AG08395 (cell line): ENCODE measurements around the gene EYA3.

Experiments
- DNase-seq: peaks from one replicate; pipeline ENCODE4 v3.0.0; 2012; ENCODE audit warnings: mixed read lengths, low spot score

Gene EYA3

GRCh38 chr1:28070725-28071593 is 17.5 kb downstream of the EYA3 start:
- DNase-seq: no peak

DNA sequence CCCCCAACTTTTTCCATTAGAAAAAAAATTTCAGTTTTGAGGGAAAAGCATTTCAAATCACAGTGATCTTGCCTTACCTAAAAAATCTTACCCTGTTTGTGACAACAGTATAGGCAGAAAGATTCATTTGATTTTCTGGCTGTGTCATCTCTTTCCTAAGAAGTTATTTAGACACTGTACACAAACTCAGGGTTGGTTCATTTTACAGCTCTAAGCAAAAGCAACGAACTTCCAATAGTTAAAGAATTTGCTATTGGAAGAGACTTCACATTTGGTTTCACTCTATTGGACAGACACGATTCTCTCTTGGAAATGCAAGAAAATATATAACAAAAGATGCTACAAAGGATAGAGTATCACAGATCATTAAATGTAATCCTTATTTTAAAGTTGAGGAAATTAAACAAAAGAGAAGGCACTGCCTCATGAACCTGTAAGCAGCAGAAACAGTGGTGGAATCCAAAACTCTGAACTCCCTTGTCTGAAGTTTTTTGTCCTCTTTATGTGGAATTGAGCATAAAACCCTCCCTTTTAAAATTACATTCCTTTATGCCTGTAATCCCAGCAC is 20.8 kb downstream of the EYA3 start:
- DNase-seq: no peak

- no peak for DNase-seq
Measured at GRCh38 chr1:28066393-28067154, 21.8 kb downstream of the EYA3 start.

DNA sequence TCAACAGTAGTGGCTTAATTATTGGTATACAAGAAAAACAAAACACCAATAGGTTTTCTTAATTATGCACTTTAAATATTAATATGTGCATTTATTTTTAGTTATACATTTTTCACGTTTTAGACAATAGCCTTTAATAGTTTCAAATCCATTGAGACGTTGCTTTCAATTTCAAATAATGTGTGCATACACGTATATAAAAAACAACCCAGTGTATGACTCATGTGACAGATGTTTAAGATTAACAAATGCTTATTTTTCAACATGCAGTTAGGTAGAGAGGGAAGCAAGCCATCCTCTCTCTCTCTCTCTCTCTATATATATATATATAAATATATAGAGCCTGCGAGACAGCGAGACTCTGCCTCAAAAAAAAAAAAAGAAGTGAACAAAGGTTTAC is 24.3 kb downstream of the EYA3 start:
- no peak for DNase-seq

DNA sequence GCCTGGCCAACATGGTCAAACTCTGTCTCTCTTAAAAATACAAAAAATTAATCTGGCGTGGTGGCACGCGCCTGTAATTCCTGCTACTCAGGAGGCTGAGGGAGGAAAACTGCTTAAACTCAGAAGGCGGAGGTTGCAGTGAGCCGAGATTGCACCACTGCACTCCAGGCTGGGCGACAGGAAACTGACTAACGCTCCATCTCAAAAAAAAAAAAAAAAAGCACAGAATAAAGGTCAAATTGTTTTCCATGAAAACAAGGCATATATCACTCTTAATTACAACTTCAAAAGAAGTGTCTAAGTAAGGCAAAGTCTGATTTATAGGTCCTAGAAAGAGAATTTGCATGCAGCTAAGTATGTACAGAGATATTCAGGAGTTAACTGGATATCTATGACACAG is 25.6 kb downstream of the EYA3 start:
- DNase-seq: no peak

GRCh38 chr1:28058971-28059878 is 29.2 kb downstream of the EYA3 start:
- DNase-seq: no peak

DNA sequence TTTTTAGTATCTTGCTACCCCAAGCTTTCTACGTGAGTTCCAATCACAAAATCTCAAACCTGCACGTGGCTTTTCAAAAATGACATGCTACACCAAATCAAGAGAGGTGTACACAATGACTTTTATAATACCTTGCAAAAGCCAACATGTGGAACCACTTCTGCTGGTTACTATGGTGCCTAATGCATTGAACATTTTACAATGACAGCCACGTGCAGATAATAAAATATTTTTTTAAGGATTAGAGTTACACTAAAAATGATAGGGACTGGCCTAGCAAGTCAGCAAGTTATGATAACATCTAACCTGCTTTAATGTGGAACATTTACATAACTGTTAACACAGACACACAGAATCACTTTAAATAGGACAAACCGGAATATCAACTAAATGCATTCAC is 30.2 kb downstream of the EYA3 start:
- no peak for DNase-seq

- DNase-seq: no peak
Measured at GRCh38 chr1:28056129-28056925, 32.1 kb downstream of the EYA3 start.

- no peak for DNase-seq
Measured at GRCh38 chr1:28050776-28051175, 37.6 kb downstream of the EYA3 start.

GRCh38 chr1:28046716-28047115 is 41.7 kb downstream of the EYA3 start:
- no peak for DNase-seq

GRCh38 chr1:28045777-28046176 is 42.6 kb downstream of the EYA3 start:
- DNase-seq: no peak

- no peak for DNase-seq
Measured at GRCh38 chr1:28044399-28044798, 44.0 kb downstream of the EYA3 start.

DNA sequence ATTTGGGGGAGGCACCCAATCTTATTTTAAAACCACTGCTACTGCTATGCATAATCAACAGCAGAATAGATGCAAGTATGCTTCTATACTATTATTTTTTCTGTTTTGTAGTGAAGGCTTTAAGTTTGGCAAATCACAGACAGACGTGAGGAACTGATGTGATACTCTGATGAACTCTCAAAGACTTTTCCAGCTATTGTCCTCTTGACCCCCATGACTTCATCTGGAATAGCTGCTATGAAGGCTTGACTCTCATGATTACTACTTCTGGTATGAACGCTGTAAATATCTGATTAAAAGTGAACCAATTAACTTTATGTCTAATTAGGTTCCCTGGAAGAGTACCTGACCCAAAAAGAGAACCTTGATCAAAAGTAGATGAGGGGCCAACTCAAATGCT is 49.1 kb downstream of the EYA3 start:
- DNase-seq: no peak

DNA sequence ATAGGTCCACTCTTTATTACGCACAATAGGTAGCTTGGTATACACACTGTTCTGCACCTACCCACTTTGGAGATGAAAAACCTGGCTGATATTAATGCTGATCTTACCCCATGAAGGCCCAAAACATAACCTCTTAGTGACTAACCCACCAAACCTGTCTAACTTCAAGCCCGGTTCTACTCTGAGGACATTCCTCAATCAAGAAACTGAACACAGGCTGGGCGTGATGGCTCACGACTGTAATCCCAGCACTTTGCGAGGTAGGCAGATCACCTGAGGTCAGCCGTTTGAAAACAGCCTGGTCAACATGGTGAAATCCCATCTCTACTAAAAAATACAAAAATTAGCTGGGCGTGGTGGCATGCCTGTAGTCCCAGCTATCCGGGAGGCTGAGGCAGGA is 50.5 kb downstream of the EYA3 start:
- DNase-seq: no peak

DNA sequence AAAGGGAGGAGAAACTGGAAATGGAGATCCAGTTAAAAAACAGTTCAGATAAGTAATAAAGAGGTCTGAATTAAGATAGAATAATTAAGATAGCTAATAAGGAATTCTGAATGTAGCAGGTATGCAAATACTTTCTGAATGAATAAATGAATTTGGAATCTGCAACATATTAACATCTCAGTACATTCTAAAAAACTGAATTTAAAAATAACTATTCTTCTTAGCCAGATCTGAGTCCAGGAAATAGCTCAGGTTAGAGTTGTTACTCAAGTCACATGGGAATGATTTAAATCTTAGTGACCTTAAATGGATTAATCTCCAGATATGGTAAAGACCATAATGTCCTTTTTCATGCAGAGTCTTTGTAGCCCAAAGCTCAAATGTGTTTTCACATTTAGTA is 51.2 kb downstream of the EYA3 start:
- DNase-seq: no peak

DNA sequence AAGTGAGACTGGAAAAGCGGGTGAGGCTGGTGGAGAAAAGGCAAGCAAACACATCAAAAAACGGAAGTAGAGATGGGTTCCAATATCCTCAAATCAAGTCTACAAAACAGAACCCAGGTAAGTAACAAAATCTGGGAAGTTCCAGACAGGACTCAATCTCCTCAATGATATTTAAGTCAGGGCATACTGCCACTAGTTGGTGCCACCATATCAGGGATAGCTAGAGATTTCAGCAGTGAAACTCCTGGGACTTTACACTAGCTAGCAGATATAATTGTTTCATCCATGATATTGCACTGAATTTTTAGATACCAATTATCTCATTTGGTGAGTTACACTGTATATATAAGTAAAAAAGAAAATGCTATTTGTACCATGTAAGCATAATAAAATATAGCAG is 52.0 kb downstream of the EYA3 start:
- DNase-seq: no peak

GRCh38 chr1:28035420-28035819 is 53.0 kb downstream of the EYA3 start:
- DNase-seq: no peak

- no peak for DNase-seq
Measured at GRCh38 chr1:28032281-28032680, 56.1 kb downstream of the EYA3 start.

DNA sequence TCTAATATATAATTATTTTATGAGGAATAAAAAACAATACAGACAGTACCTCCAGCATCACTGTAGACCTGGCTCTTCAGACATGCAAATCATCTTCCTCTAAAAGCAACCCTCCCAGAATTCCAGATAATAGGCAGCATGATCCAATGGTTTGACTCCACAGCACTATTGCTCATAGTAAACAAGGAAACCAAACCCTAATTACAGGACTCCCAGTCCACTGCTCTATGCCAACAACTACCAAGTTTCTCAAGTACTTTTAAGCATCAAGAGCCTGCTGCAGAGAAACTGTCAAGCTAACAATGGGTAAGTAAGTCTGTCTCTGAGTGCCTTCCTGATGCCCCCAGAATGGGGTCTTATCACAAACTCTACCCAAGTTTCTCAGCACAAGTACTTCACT is 57.2 kb downstream of the EYA3 start:
- DNase-seq: peak; percentile 4

DNA sequence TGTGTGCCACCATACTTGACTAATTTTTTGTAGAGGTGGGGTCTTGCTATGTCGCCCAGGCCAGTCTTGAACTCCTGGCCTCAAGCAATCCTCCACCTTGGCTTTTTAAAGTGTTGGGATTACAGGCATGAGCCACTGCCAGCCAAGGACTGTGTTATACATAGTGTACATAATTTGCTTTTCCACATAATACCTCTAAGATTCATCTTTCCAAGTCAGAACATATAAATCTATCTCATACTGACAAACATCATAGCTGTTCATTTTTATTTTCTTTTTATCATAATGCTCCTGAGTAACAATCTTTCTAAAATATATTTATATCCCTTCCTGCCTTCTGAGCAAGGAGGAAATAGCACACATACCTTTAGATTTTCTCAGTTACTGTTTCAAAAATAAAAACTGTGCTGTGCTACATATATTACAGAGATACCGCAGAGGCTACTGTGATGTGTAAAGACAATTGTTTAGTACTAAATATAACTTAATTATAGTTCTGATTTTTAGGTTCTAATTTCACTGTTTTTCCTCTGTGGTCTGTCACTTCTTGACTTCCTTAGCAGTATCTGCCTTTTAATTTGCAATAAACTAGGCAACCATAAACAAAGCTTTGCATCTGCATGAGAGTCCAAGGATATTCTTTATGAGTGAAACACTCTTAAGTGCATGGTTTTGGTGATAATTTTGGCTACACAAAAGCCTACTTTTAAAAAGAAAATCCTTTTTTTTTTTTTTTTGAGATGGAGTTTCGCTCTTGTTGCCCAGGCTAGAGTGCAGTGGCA is 59.3 kb downstream of the EYA3 start:
- peak; percentile 7 for DNase-seq
